ENCODE measurements around the gene NDST1.

DNA sequence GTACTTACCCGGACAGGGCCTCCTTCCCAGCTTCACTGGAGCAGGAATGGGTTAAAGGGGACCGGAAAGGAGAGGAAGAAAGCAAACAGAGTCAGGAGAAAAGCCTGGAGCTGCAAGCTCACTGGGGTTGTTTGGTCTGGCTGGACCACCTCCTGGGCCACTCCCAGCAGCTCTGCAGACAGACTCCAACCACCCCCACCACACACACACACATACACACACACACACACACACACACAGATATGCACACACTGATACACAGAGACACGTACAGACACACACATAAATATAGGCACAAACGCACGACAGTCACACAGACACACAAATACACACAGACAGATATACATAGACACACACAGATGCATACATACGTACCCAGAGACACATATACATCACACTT is 97.6 kb downstream of the NDST1 start:
- TF ChIP-seq CTCF (IDR thresholded peaks at IDR 0.05) (no peak), POLR2A (IDR thresholded peaks at IDR 0.05) (no peak)
